GM12864 (cell line): ENCODE results near the gene UQCRC1.

Experiments
- DNase-seq: peaks from one replicate; pipeline ENCODE4 v3.0.0-alpha.2; 2011; ENCODE audit warnings: low read depth
- H3K4me3 ChIP-seq: 2 replicates; pipeline ENCODE4 v1.5.1; 2011; ENCODE audit warnings: mild to moderate bottlenecking, low read depth, low read length, control low read depth
- TF ChIP-seq, protein P1 (sequence below): IDR thresholded peaks from 2 replicates; pipeline ENCODE4 v1.5.1; 2011; ENCODE audit warnings: low read depth, mild to moderate bottlenecking, moderate library complexity, low read length, control low read depth, inconsistent platforms; ENCODE audit errors: missing control alignments

UQCRC1 gene

DNA sequence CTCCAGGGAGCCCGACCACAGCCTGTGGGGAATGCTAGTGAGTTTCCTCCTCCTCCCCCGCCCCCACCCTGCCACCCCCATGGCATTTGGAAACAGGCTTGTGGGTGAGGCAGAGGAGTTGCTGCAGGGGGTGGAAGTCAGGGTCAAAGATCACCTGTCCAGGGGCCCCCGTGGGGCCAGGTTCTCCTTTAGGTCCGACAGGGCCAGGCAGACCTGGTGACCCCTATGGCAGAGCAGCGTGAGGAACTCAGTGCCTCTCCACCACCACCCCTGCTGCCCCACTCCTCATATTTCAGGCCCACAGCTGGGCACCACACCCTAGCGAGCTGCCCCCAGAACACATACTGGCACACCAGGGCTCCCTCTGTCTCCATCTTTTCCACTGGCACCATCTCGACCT, 36.9 kb downstream of the UQCRC1 start:
- no peak for DNase-seq
- no peak overlapping the region for H3K4me3 ChIP-seq
- TF ChIP-seq, protein P1, sequence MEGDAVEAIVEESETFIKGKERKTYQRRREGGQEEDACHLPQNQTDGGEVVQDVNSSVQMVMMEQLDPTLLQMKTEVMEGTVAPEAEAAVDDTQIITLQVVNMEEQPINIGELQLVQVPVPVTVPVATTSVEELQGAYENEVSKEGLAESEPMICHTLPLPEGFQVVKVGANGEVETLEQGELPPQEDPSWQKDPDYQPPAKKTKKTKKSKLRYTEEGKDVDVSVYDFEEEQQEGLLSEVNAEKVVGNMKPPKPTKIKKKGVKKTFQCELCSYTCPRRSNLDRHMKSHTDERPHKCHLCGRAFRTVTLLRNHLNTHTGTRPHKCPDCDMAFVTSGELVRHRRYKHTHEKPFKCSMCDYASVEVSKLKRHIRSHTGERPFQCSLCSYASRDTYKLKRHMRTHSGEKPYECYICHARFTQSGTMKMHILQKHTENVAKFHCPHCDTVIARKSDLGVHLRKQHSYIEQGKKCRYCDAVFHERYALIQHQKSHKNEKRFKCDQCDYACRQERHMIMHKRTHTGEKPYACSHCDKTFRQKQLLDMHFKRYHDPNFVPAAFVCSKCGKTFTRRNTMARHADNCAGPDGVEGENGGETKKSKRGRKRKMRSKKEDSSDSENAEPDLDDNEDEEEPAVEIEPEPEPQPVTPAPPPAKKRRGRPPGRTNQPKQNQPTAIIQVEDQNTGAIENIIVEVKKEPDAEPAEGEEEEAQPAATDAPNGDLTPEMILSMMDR, result no peak

DNA sequence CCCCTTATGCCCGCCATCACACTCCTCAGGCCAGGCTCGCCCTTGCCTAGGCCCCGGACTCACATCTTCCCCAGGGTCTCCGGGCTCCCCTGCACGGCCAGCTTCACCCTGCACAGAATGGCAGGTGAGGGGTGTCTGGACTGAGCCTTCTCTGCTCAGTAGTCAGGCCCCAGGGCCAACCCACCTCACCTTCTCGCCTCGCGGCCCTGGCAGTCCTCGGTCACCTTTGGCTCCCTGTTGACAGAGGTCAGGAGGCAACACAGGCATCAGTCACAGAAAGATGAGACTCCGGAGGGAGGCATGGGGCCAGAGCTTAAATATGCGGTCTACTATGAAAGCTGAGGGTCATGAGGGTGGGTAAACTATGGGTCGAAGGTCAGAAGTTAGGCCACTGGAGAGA, 37.5 kb downstream of the UQCRC1 start:
- TF ChIP-seq, protein P1, result no peak
- H3K4me3 ChIP-seq, result no peak overlapping the region
- DNase-seq, result no peak

DNA sequence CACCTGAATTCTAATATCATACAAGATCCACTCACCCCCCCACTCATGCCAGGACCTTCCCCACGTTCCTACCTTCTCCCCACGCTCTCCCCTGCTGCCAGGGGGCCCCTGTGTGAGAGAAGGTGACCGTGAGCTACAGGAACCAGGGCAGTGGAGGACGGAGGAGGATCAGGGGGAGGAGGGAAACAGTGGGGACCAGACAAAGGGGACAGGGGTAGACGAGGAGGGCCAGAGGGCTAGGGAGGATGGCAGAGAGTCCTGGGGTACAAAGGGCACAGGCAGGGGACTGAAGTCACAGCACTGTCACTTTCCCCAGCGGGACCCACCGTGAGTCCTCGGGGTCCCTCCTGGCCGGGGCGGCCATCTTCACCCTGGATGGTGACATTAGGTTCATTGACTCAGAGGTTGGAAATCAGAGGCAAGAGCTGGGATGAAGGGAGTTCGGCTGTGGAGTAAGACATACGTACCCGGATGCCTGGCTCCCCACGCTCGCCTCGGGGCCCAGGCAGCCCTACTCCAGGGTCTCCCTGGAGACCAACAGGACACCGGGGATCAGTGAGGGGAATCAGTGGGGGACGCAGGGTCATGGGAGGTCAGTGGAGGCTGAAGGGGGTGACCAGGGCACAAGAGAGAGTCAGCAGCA, 39.5 kb downstream of the UQCRC1 start:
- H3K4me3 ChIP-seq, result no peak overlapping the region
- no peak for DNase-seq
- TF ChIP-seq, protein P1, result no peak

DNA sequence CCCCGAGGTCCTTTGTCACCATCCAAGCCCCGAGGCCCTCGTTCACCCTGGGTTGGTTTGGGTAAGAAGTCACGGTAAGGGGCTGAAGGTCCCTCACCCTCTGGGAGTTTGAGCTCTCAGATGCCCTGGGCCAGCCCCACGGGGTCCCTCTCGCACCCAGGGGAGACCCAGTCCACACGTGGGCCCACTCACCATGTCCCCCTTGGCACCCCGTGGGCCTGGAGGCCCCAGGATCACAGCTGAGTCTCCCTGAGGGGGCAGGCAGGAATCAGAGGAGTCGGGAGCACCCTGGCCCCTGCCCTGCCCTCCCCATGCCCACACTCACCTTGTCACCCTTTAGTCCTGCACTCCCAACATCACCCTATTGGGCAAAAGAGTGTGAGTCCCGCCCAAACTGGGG, 40.0 kb downstream of the UQCRC1 start:
- no peak overlapping the region for H3K4me3 ChIP-seq
- DNase-seq, result no peak
- TF ChIP-seq, protein P1, result no peak

DNA sequence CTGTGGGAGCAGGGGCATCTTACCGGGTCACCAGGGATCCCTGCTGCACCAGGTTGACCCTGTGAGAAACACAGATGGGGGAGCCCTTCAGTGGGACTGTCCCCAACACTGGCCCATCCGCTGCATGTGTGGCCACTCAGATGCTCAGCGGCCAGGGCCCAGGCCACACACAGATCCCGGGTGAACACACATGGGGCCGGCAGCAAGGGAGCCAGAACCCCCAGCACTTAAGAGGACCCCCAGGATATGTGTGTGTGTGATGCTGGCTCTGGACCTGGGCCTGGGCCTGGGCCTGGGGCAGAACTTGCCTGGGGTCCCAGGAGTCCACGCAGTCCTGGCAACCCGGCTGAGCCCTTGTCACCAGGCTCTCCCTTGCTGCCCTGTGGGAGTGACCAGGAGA, 41.0 kb downstream of the UQCRC1 start:
- TF ChIP-seq, protein P1, result no peak
- DNase-seq, result no peak
- H3K4me3 ChIP-seq, result no peak overlapping the region

DNA sequence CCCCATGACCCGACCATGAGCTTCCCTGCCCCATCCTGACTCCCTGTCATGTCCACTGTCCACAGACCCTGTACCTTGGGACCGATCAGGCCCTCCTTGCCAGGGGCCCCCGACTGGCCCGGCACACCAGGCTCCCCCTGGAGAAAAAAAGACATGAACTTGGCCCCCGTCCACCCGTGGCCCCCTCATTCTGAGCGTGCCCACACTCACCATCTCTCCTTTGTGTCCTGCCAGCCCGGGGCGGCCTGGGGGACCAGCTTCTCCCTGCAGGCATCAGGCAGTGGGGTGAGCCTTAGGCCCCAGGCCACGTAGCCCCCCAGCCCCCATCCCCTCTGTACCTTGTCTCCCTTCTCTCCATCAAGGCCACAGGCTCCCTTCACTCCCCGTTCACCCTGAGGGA, 41.9 kb downstream of the UQCRC1 start:
- H3K4me3 ChIP-seq, result no peak overlapping the region
- TF ChIP-seq, protein P1, result no peak
- no peak for DNase-seq

DNA sequence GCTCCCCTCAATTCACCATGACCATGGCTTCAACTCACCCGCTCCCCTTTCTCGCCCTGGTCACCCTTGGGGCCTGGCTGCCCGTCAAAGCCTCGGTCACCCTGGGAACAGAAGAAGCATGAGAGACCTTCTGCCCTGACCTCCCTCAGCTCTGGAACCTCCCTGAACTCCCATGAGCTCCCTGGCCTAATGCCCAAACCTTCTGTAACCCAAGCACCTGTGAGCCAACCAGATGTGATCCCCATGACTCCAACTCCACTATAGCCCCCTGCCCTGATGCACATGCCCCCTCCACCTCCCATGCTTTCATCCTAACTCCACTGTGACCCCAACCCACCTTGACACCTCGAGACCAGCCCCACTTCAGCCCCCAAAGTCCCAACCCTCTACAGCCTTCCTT, 42.4 kb downstream of the UQCRC1 start:
- TF ChIP-seq, protein P1, result no peak
- no peak overlapping the region for H3K4me3 ChIP-seq
- no peak for DNase-seq
